ENCODE results near the gene CCDC74B. TPM values are rescaled to one million over a fixed set of nuclear protein-coding genes. Genes with fewer than 3 reads are reported as not detected.

Gene CCDC74B
- total and polyA plus RNA-seq, 9 donors: 2.6 to 42.9 (median 5.4) TPM

Small RNA genes within 50 kb of the gene (small RNA-seq; reads per million reads assigned to genes)
- not detected for gene RNU6-1049P

Other genes with a start within 250 kb of the CCDC74B start
- gene RAB6C, start 165.4 kb downstream of the CCDC74B start, total RNA-seq: under 1 TPM in 3 of 7 donors, not detected in 4; 0.08 to 0.20 (median 0.12) TPM
- gene RAB6C, start 165.4 kb downstream of the CCDC74B start, polyA plus RNA-seq: under 1 TPM in 1 of 2 donors, not detected in 1; 0.08 TPM
- gene POTEF, start 15.9 kb downstream of the CCDC74B start, total RNA-seq: 1 to 10 TPM in 1 of 7 donors, under 1 TPM in 1, not detected in 5; 0.23 to 2.2 TPM
- under 1 TPM in 1 of 2 donors, not detected in 1; 0.04 TPM for gene POTEF, start 15.9 kb downstream of the CCDC74B start, polyA plus RNA-seq
- gene SMPD4, start 36.5 kb upstream of the CCDC74B start, total RNA-seq: 10 to 100 TPM; 24.7 to 53.2 (median 39.5) TPM
- 10 to 100 TPM; 28.8 to 32.1 TPM for gene SMPD4, start 36.5 kb upstream of the CCDC74B start, polyA plus RNA-seq
- 100 to 1,000 TPM; 229 to 365 (median 247) TPM for gene MZT2B, start 37.1 kb upstream of the CCDC74B start, total RNA-seq
- 100 to 1,000 TPM in 1 of 2 donors, 1 to 10 TPM in 1; 5.4 to 228 TPM for gene MZT2B, start 37.1 kb upstream of the CCDC74B start, polyA plus RNA-seq
- 1 to 10 TPM in 1 of 7 donors, under 1 TPM in 2, not detected in 4; 0.52 to 1.3 (median 0.83) TPM for gene TUBA3E, start 53.3 kb upstream of the CCDC74B start, total RNA-seq
- under 1 TPM; 0.07 to 0.15 TPM for gene TUBA3E, start 53.3 kb upstream of the CCDC74B start, polyA plus RNA-seq
- gene IMP4, start 197.8 kb upstream of the CCDC74B start, total RNA-seq: 10 to 100 TPM; 40.8 to 74.0 (median 54.4) TPM
- 10 to 100 TPM; 24.8 to 51.4 TPM for gene IMP4, start 197.8 kb upstream of the CCDC74B start, polyA plus RNA-seq
- 10 to 100 TPM; 22.2 to 47.2 (median 30.8) TPM for gene PTPN18, start 210.9 kb upstream of the CCDC74B start, total RNA-seq
- 10 to 100 TPM; 29.0 to 62.6 TPM for gene PTPN18, start 210.9 kb upstream of the CCDC74B start, polyA plus RNA-seq